Stomach smooth muscle (tissue), 2 donors: ENCODE results near the gene VPS18.

ENCODE experiments used
- H3K27ac ChIP-seq: one replicate; pipeline ENCODE4 v1.7.0; 2013; ENCODE audit warnings: mild to moderate bottlenecking, low read length, inconsistent platforms
- H3K27me3 ChIP-seq, 2 donors: one replicate each; pipeline ENCODE4 v1.7.0; 2013; ENCODE audit warnings: low read length in 2 of 2; ENCODE audit not compliant: insufficient read depth in 2 of 2, control insufficient read depth in 1 of 2
- H3K36me3 ChIP-seq, 2 donors: one replicate each; pipeline ENCODE4 v1.7.0; 2013; ENCODE audit warnings: low read length in 2 of 2; ENCODE audit not compliant: control insufficient read depth in 2 of 2, insufficient read depth in 2 of 2
- H3K4me1 ChIP-seq: one replicate; pipeline ENCODE4 v1.7.0; 2013; ENCODE audit warnings: low read length; ENCODE audit not compliant: control insufficient read depth, insufficient read depth
- H3K4me3 ChIP-seq, 2 donors: one replicate each; pipeline ENCODE4 v1.7.0; 2013; ENCODE audit warnings: low read length in 2 of 2
- H3K9ac ChIP-seq, 2 donors: one replicate each; pipeline ENCODE4 v1.7.0; 2013; ENCODE audit warnings: low read length in 2 of 2, mild to moderate bottlenecking in 1 of 2
- H3K9me3 ChIP-seq, 2 donors: one replicate each; pipeline ENCODE4 v1.7.0; 2013; ENCODE audit warnings: low read length in 2 of 2; ENCODE audit not compliant: control insufficient read depth in 2 of 2
- donor health status: healthy.
- donor health status: Pancreatic carcinoma.

Gene VPS18

GRCh38 chr15:40932156-40932555, 37.9 kb downstream of the VPS18 start:
- no peak overlapping the region for H3K27ac ChIP-seq
- H3K4me1 ChIP-seq, result peaks cover 46% of the 10 kb centered on the region
- H3K4me3 ChIP-seq, result peak overlapping the region in 1 of 2 donors; percentile 76
- H3K27me3 ChIP-seq, result peaks cover 52 to 78% of the 10 kb centered on the region in 2 donors
- no peak overlapping the region for H3K9ac ChIP-seq
- H3K9me3 ChIP-seq, result no peaks in the 10 kb centered on the region
- H3K36me3 ChIP-seq, result no peaks in the 10 kb centered on the region

- Histone ChIP-seq H3K4me3 (no peak overlapping the region), H3K27ac (no peak overlapping the region), H3K4me1 (peaks cover 43% of the 10 kb centered on the region), H3K36me3 (no peaks in the 10 kb centered on the region), H3K9ac (no peak overlapping the region), H3K27me3 (peaks cover 49 to 70% of the 10 kb centered on the region in 2 donors), H3K9me3 (no peaks in the 10 kb centered on the region)
These were observed 38.6 kb downstream of the VPS18 start for GRCh38 chr15:40932649-40933516.

GRCh38 chr15:40933517-40933902, 39.3 kb downstream of the VPS18 start:
- H3K36me3 ChIP-seq, result no peaks in the 10 kb centered on the region
- H3K27me3 ChIP-seq, result peaks cover 47 to 64% of the 10 kb centered on the region in 2 donors
- H3K9me3 ChIP-seq, result no peaks in the 10 kb centered on the region

GRCh38 chr15:40934457-40934856, 40.2 kb downstream of the VPS18 start:
- no peaks in the 10 kb centered on the region for H3K9me3 ChIP-seq
- H3K27ac ChIP-seq, result no peak overlapping the region
- H3K9ac ChIP-seq, result no peak overlapping the region
- peaks cover 41 to 55% of the 10 kb centered on the region in 2 donors for H3K27me3 ChIP-seq
- peaks cover 29% of the 10 kb centered on the region for H3K4me1 ChIP-seq
- no peaks in the 10 kb centered on the region for H3K36me3 ChIP-seq
- H3K4me3 ChIP-seq, result no peak overlapping the region

More at GRCh38 chr15:40933517-40933902, 39.3 kb downstream of the VPS18 start:
- Histone ChIP-seq H3K9ac (no peak overlapping the region), H3K27ac (no peak overlapping the region), H3K4me3 (no peak overlapping the region), H3K4me1 (peaks cover 38% of the 10 kb centered on the region)

- Histone ChIP-seq H3K9me3 (no peaks in the 10 kb centered on the region), H3K36me3 (no peaks in the 10 kb centered on the region), H3K27ac (no peak overlapping the region), H3K27me3 (peaks cover 26 to 36% of the 10 kb centered on the region in 2 donors), H3K9ac (no peak overlapping the region), H3K4me1 (peaks cover 23% of the 10 kb centered on the region), H3K4me3 (no peak overlapping the region)
These were observed 42.0 kb downstream of the VPS18 start for GRCh38 chr15:40936234-40936708.

GRCh38 chr15:40936709-40937666, 42.7 kb downstream of the VPS18 start:
- Histone ChIP-seq H3K4me1 (peaks cover 23% of the 10 kb centered on the region), H3K36me3 (no peaks in the 10 kb centered on the region)

GRCh38 chr15:40937762-40938535, 43.7 kb downstream of the VPS18 start:
- Histone ChIP-seq H3K4me1 (peaks cover 30% of the 10 kb centered on the region), H3K27ac (no peak overlapping the region), H3K9me3 (no peaks in the 10 kb centered on the region), H3K9ac (no peak overlapping the region), H3K36me3 (no peaks in the 10 kb centered on the region), H3K4me3 (no peak overlapping the region), H3K27me3 (peaks cover 9 to 20% of the 10 kb centered on the region in 2 donors)

More at GRCh38 chr15:40936709-40937666, 42.7 kb downstream of the VPS18 start:
- no peak overlapping the region for H3K27ac ChIP-seq
- H3K27me3 ChIP-seq, result peaks cover 19 to 29% of the 10 kb centered on the region in 2 donors
- H3K9ac ChIP-seq, result no peak overlapping the region
- H3K9me3 ChIP-seq, result no peaks in the 10 kb centered on the region
- no peak overlapping the region for H3K4me3 ChIP-seq

GRCh38 chr15:40938536-40938870, 44.3 kb downstream of the VPS18 start:
- no peak overlapping the region for H3K9ac ChIP-seq
- H3K4me1 ChIP-seq, result peaks cover 30% of the 10 kb centered on the region
- no peaks in the 10 kb centered on the region for H3K36me3 ChIP-seq
- H3K27ac ChIP-seq, result no peak overlapping the region
- no peak overlapping the region for H3K4me3 ChIP-seq
- no peaks in the 10 kb centered on the region for H3K9me3 ChIP-seq
- peaks cover 5 to 14% of the 10 kb centered on the region in 2 donors for H3K27me3 ChIP-seq

- Histone ChIP-seq H3K9ac (peak overlapping the region in 1 of 2 donors; percentile 21), H3K4me3 (peak overlapping the region in 1 of 2 donors; percentile 47)
These were observed 46.1 kb downstream of the VPS18 start for GRCh38 chr15:40940296-40940801.

More at GRCh38 chr15:40940296-40940801, 46.1 kb downstream of the VPS18 start:
- Histone ChIP-seq H3K9me3 (no peaks in the 10 kb centered on the region), H3K4me1 (peaks cover 30% of the 10 kb centered on the region), H3K27me3 (peaks cover 2 to 3% of the 10 kb centered on the region in 2 donors), H3K36me3 (no peaks in the 10 kb centered on the region), H3K27ac (peak overlapping the region; percentile 37)
